Endothelial cell of umbilical vein (primary cell): ENCODE measurements around the gene NEBL. TPM values are rescaled to one million over a fixed set of nuclear protein-coding genes. Genes with fewer than 3 reads are reported as not detected.

Source experiments
- BruUV-seq: library from RNA; stranded (reverse); fragments of 400-500 nt; replicated peaks from 2 replicates; lab custom pipeline; 2021; lab: Mats Ljungman, UMichigan
- CTCF ChIA-PET: fragments of 300-600, 350-600 bp; sonication (Branson Sonifier 250); formaldehyde crosslinking; loops from one replicate; lab custom pipeline; 2021; ENCODE audit warnings: antibody characterized with exemption, inconsistent platforms; lab: Charles Lee
- POLR2A ChIA-PET: fragments of 300-600, 350-600 bp; sonication (Branson Sonifier 250); formaldehyde crosslinking; loops from one replicate; lab custom pipeline; 2021; ENCODE audit warnings: antibody characterized with exemption, inconsistent platforms; lab: Charles Lee
- DNase-seq: peaks from one replicate; pipeline ENCODE4 v3.0.0-alpha.2; 2011; ENCODE audit warnings: low read depth, low spot score
- FAIRE-seq: peaks from 2 replicates; lab custom pipeline; 2011; peaks lifted over from hg19 to GRCh38; lab: Jason Lieb, UNC
- H2AFZ ChIP-seq: 2 replicates; pipeline ENCODE4 v1.6.0; 2012; ENCODE audit warnings: low read depth, low read length, control low read depth, inconsistent platforms
- H3K27ac ChIP-seq: 2 replicates; pipeline ENCODE4 v1.5.1; 2011; ENCODE audit warnings: low read depth, mild to moderate bottlenecking, control low read depth, low read length, moderate library complexity; ENCODE audit not compliant: insufficient read depth
- H3K27me3 ChIP-seq, 2 experiments: 2 replicates each; pipeline versions ENCODE4 v1.6.0 to v1.6.1; 2011; ENCODE audit warnings: low read length in 2 of 2, mixed read lengths in 1 of 2; ENCODE audit not compliant: control insufficient read depth in 2 of 2, insufficient read depth in 2 of 2
- H3K36me3 ChIP-seq, 2 experiments: 2 replicates in 1 of 2; 3 replicates in 1 of 2; pipeline ENCODE4 v1.5.1; 2011; ENCODE audit warnings: low read length in 2 of 2, mild to moderate bottlenecking in 1 of 2, moderate library complexity in 1 of 2; ENCODE audit not compliant: control insufficient read depth in 2 of 2, insufficient read depth in 2 of 2; ENCODE audit errors: extremely low read depth in 1 of 2
- H3K4me1 ChIP-seq: 3 replicates; pipeline ENCODE4 v1.5.1; 2011; ENCODE audit warnings: mild to moderate bottlenecking, low read length; ENCODE audit not compliant: control insufficient read depth, insufficient read depth; ENCODE audit errors: extremely low read depth
- H3K4me2 ChIP-seq: 2 replicates; pipeline ENCODE4 v1.6.1; 2011; ENCODE audit warnings: low read length, control low read depth, mixed read lengths; ENCODE audit not compliant: insufficient read depth
- H3K4me3 ChIP-seq, 3 experiments: fragments of 200-600 bp in 1 of 3; sonication (generic), shearing (Covaris generic) in 1 of 3; replicated peaks in 1 of 3; 2 replicates each; pipeline ENCODE4 v1.5.1; 2011 to 2016; ENCODE audit warnings: control low read depth in 3 of 3, low read length in 3 of 3, mild to moderate bottlenecking in 2 of 3, inconsistent platforms in 1 of 3, low read depth in 1 of 3, moderate library complexity in 1 of 3; ENCODE audit not compliant: insufficient read depth in 1 of 3
- H3K79me2 ChIP-seq: 2 replicates; pipeline ENCODE4 v1.6.0; 2012; ENCODE audit warnings: low read length, inconsistent platforms; ENCODE audit not compliant: control insufficient read depth, insufficient read depth
- H3K9ac ChIP-seq: replicated peaks from 2 replicates; pipeline ENCODE3; 2011; ENCODE audit warnings: low read length, control low read depth; ENCODE audit not compliant: insufficient read depth; ENCODE audit errors: extremely low read depth
- H3K9me1 ChIP-seq: replicated peaks from 3 replicates; pipeline ENCODE4 v1.6.0; 2011; ENCODE audit warnings: mild to moderate bottlenecking, low read length; ENCODE audit not compliant: control insufficient read depth, insufficient read depth; ENCODE audit errors: extremely low read depth
- H3K9me3 ChIP-seq: replicated peaks from 2 replicates; pipeline ENCODE4 v1.5.1; 2012; ENCODE audit warnings: low read length, inconsistent platforms; ENCODE audit not compliant: control insufficient read depth, insufficient read depth
- H4K20me1 ChIP-seq: replicated peaks from 2 replicates; pipeline ENCODE3; 2011; ENCODE audit warnings: mild to moderate bottlenecking, low read length; ENCODE audit not compliant: control insufficient read depth, insufficient read depth; ENCODE audit errors: extremely low read depth
- EZH2 ChIP-seq: IDR thresholded peaks from 2 replicates; pipeline ENCODE4 v1.6.1; 2012; ENCODE audit warnings: borderline replicate concordance, low read depth, mild to moderate bottlenecking, moderate library complexity, low read length, inconsistent platforms; ENCODE audit not compliant: severe bottlenecking
- FOS ChIP-seq: IDR thresholded peaks from 2 replicates; pipeline ENCODE4 v1.6.1; 2011; ENCODE audit warnings: mild to moderate bottlenecking, low read length, moderate library complexity, borderline replicate concordance; ENCODE audit not compliant: insufficient read depth
- GATA2 ChIP-seq: IDR thresholded peaks from 2 replicates; pipeline ENCODE4 v1.7.0; 2011; ENCODE audit warnings: low read depth, mild to moderate bottlenecking, moderate library complexity, mixed read lengths, low read length; ENCODE audit not compliant: insufficient read length, insufficient read depth
- JUN ChIP-seq: IDR thresholded peaks from 2 replicates; pipeline ENCODE4 v1.6.1; 2011; ENCODE audit warnings: borderline replicate concordance, low read depth; ENCODE audit not compliant: insufficient read length, insufficient read depth
- MYC ChIP-seq: IDR thresholded peaks from one replicate; pipeline ENCODE4 v1.6.1; 2011; ENCODE audit warnings: mild to moderate bottlenecking, low read depth, low read length
- POLR2A ChIP-seq: IDR thresholded peaks from 2 replicates; pipeline ENCODE4 v1.6.1; 2012; ENCODE audit warnings: low read depth, mild to moderate bottlenecking, control low read depth, low read length
- POLR2AphosphoS5 ChIP-seq: IDR thresholded peaks from 2 replicates; pipeline ENCODE4 v1.6.1; 2012; ENCODE audit warnings: low read depth, mild to moderate bottlenecking, control low read depth, low read length, moderate library complexity; ENCODE audit not compliant: insufficient read depth
- dilution Hi-C: fragments of 300-500 bp; cut with MboI; formaldehyde crosslinking; loops from one replicate; pipeline ENCODE4 v1.15.0; 2019; ENCODE audit warnings: low sequenced_read_pairs; ENCODE audit not compliant: extremely low pct_ligation_motif_present
- intact Hi-C: fragments of 100-400 bp; cut with micrococcal nuclease; formaldehyde crosslinking; loops from one replicate; pipeline ENCODE4 v1.10.0; 2022
- polyA plus RNA-seq, 4 experiments: library from polyadenylated mRNA; depleted of rRNA in 3 of 4; stranded (reverse) in 3 of 4; unstranded in 1 of 4; fragments of >200 nt; gene quantifications; 2 replicates each; pipeline versions ENCODE4 v1.2.1 to v1.2.3, GENCODE V29; 2011 to 2012; ENCODE audit warnings: missing spikeins in 1 of 4
- total RNA-seq: library from RNA; stranded (reverse); gene quantifications from 2 replicates; pipeline ENCODE4 v1.2.3, GENCODE V29; 2021
- TF ChIP-seq, protein P1 (sequence below), 2 donors: IDR thresholded peaks; 1 replicate in 1 of 2; 2 replicates in 1 of 2; pipeline ENCODE4 v1.5.1; 2011; ENCODE audit warnings: low read length in 2 of 2, mild to moderate bottlenecking in 2 of 2, moderate library complexity in 2 of 2, control low read depth in 1 of 2, inconsistent platforms in 1 of 2, low read depth in 1 of 2; ENCODE audit not compliant: insufficient read depth in 1 of 2; ENCODE audit errors: extremely low read depth in 1 of 2
- TF ChIP-seq, protein P2 (sequence below): IDR thresholded peaks from 2 replicates; pipeline ENCODE4 v1.6.1; 2011; ENCODE audit not compliant: insufficient read depth, insufficient read length

Gene NEBL
- total and polyA plus RNA-seq, 2 donors (not counting 3 experiments of a cell fraction or from before 2014, with no cell fraction given): 0.17 to 0.66 TPM

DNA sequence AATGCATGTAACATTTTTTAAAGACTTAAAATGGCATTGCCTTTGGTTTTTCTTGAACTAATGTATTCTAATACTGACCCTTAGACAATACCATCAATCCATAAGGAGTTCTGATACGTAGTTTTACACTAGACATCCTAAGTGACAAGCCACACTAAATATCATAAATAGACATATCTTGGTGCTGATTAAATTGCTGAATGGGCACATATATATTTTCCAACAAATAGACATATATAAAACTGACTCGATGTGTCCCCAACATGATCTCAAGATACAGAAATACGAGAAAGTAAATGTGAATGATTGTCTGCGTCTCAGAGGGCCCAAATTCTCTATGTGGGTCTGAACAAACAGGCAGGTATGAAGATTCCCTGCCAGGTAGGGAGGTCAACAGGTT, 99.8 kb downstream of the NEBL start:
- Histone ChIP-seq H3K4me3 (no peak overlapping the region), H4K20me1 (no peaks in the 10 kb centered on the region), H3K9me3 (no peaks in the 10 kb centered on the region), H3K27ac (no peak overlapping the region), H3K27me3 (no peaks in the 10 kb centered on the region), H3K9ac (no peak overlapping the region), H3K79me2 (no peaks in the 10 kb centered on the region), H2AFZ (no peak overlapping the region), H3K4me2 (no peak overlapping the region), H3K36me3 (no peaks in the 10 kb centered on the region), H3K4me1 (no peaks in the 10 kb centered on the region), H3K9me1 (no peaks in the 10 kb centered on the region)
- FAIRE-seq (no peak), DNase-seq (no peak)
- no TSS peak for BruUV-seq
- ChIA-PET CTCF (no interaction called here), POLR2A (no interaction called here)
- dilution Hi-C loops: no loop called here
- intact Hi-C loops: no loop called here
- TF ChIP-seq JUN (no peak), FOS (no peak), GATA2 (no peak), MYC (no peak), POLR2A (no peak), POLR2AphosphoS5 (no peak), EZH2 (no peak)
- TF ChIP-seq, protein P1, sequence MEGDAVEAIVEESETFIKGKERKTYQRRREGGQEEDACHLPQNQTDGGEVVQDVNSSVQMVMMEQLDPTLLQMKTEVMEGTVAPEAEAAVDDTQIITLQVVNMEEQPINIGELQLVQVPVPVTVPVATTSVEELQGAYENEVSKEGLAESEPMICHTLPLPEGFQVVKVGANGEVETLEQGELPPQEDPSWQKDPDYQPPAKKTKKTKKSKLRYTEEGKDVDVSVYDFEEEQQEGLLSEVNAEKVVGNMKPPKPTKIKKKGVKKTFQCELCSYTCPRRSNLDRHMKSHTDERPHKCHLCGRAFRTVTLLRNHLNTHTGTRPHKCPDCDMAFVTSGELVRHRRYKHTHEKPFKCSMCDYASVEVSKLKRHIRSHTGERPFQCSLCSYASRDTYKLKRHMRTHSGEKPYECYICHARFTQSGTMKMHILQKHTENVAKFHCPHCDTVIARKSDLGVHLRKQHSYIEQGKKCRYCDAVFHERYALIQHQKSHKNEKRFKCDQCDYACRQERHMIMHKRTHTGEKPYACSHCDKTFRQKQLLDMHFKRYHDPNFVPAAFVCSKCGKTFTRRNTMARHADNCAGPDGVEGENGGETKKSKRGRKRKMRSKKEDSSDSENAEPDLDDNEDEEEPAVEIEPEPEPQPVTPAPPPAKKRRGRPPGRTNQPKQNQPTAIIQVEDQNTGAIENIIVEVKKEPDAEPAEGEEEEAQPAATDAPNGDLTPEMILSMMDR (IDR thresholded peaks at IDR 0.05; ENCODE audit: extremely low read depth in 1 of 2, insufficient read depth in 1 of 2, low read depth in 1 of 2, low read length in 2 of 2): no peak
- TF ChIP-seq, protein P2, sequence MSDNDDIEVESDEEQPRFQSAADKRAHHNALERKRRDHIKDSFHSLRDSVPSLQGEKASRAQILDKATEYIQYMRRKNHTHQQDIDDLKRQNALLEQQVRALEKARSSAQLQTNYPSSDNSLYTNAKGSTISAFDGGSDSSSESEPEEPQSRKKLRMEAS: no peak
